CD4-positive, alpha-beta T cell (primary cell): ENCODE measurements around the gene LBHD1. TPM values are rescaled to one million over a fixed set of nuclear protein-coding genes. Genes with fewer than 3 reads are reported as not detected.
"Not testable (repeated sequence)": the region's sequence is repeated elsewhere in the genome, so short reads cannot be mapped to it uniquely, and the experiment has no call there.

ENCODE experiments used
- ATAC-seq: fragments of 200-7000 bp; cut with Tn5 transposase; one replicate; pipeline ENCODE4 v1.10.0; 2022; ENCODE audit warnings: mild to moderate bottlenecking; ENCODE audit not compliant: poor library complexity
- CTCF ChIA-PET: fragments of 350-600 bp; sonication (Branson Sonifier 250); formaldehyde crosslinking; loops from one replicate; lab custom pipeline; 2021; ENCODE audit warnings: antibody characterized with exemption, inconsistent platforms; lab: Charles Lee
- POLR2A ChIA-PET: fragments of 350-600 bp; sonication (Branson Sonifier 250); formaldehyde crosslinking; loops from one replicate; lab custom pipeline; 2021; ENCODE audit warnings: antibody characterized with exemption, inconsistent platforms; lab: Charles Lee
- DNase-seq, 14 experiments: peaks; one replicate each; pipeline ENCODE4 v3.0.0-alpha.2; 2013 to 2020; ENCODE audit warnings: mixed read lengths in 2 of 14
- H3K27ac ChIP-seq, 2 donors: one replicate each; pipeline versions ENCODE4 v1.5.1 to v1.7.0; 2013; ENCODE audit warnings: low read length in 2 of 2, low read depth in 1 of 2, mild to moderate bottlenecking in 1 of 2
- H3K27me3 ChIP-seq, 2 experiments: 1 replicate in 1 of 2; 2 replicates in 1 of 2; pipeline versions ENCODE4 v1.6.1 to v1.7.0; 2013; ENCODE audit warnings: low read length in 2 of 2, control low read depth in 1 of 2, mild to moderate bottlenecking in 1 of 2, moderate library complexity in 1 of 2; ENCODE audit not compliant: insufficient read depth in 2 of 2, control insufficient read depth in 1 of 2
- H3K36me3 ChIP-seq: one replicate; pipeline ENCODE4 v1.6.1; 2013; ENCODE audit warnings: low read length, control low read depth; ENCODE audit not compliant: insufficient read depth
- H3K4me1 ChIP-seq: one replicate; pipeline ENCODE4 v1.6.1; 2013; ENCODE audit warnings: low read length, control low read depth; ENCODE audit not compliant: insufficient read depth
- H3K4me3 ChIP-seq: one replicate; pipeline ENCODE4 v1.5.1; 2013; ENCODE audit warnings: mild to moderate bottlenecking, low read length, moderate library complexity
- H3K9me3 ChIP-seq, 2 experiments: 1 replicate in 1 of 2; 2 replicates in 1 of 2; pipeline versions ENCODE4 v1.6.1 to v1.7.0; 2013; ENCODE audit warnings: low read length in 2 of 2, mild to moderate bottlenecking in 2 of 2, control low read depth in 1 of 2, moderate library complexity in 1 of 2; ENCODE audit not compliant: control insufficient read depth in 1 of 2, insufficient read depth in 1 of 2
- H3K27ac Mint-ChIP-seq: one replicate; pipeline ENCODE4 v1.8.0; 2020; ENCODE audit warnings: mixed read lengths
- H3K27me3 Mint-ChIP-seq: one replicate; pipeline ENCODE4 v1.8.0; 2021; ENCODE audit warnings: mixed read lengths
- H3K36me3 Mint-ChIP-seq: one replicate; pipeline ENCODE4 v1.8.0; 2021; ENCODE audit warnings: low read depth, mixed read lengths
- H3K4me1 Mint-ChIP-seq: one replicate; pipeline ENCODE4 v1.8.0; 2021; ENCODE audit warnings: low read depth, mixed read lengths
- H3K4me3 Mint-ChIP-seq: one replicate; pipeline ENCODE4 v1.8.0; 2020; ENCODE audit warnings: mild to moderate bottlenecking, mixed read lengths
- H3K9me3 Mint-ChIP-seq: one replicate; pipeline ENCODE4 v1.8.0; 2020; ENCODE audit warnings: mixed read lengths
- CTCF ChIP-seq: fragments of 200-600 bp; IDR thresholded peaks from one replicate; pipeline ENCODE4 v1.8.0; 2022; ENCODE audit warnings: antibody characterized with exemption, mild to moderate bottlenecking
- intact Hi-C, 2 experiments: fragments of 100-400 bp; cut with DNase I in 1 of 2; cut with micrococcal nuclease in 1 of 2; formaldehyde crosslinking; loops; one replicate each; pipeline versions ENCODE4 v1.15.1 to v1.9.0; 2023 to 2025; cut with DNase I, micrococcal nuclease
- total RNA-seq, 174 experiments: library from RNA in 2 of 174; stranded (reverse) in 2 of 174; gene quantifications; one replicate each; pipeline ENCODE4 v1.2.3 and lab custom pipeline; 2021 to 2026

LBHD1 gene
- total RNA-seq, 2 experiments from 2014 or later, result 10.4 to 10.5 TPM

- Mint-ChIP-seq H3K9me3 (no peaks in the 10 kb centered on the region), H3K4me1 (peaks cover 27% of the 10 kb centered on the region), H3K4me3 (peak overlapping the region; percentile 95), H3K27me3 (no peaks in the 10 kb centered on the region), H3K36me3 (peaks cover 57% of the 10 kb centered on the region), H3K27ac (peak overlapping the region; percentile 89)
- Histone ChIP-seq H3K9me3 (no peaks in the 10 kb centered on the region), H3K4me3 (peak overlapping the region; percentile 69), H3K36me3 (peaks cover 28% of the 10 kb centered on the region), H3K27ac (peak overlapping the region; percentile 86 to 88), H3K4me1 (peaks cover 37% of the 10 kb centered on the region), H3K27me3 (no peaks in the 10 kb centered on the region)
- TF ChIP-seq CTCF, result no peak
- DNase-seq, result no peak
- intact Hi-C loops, result loop anchor here in 1 of 2 experiments (5.0 kb wide), 1 partner anchor 51 kb away; the partner anchor contains the start of genes LBHD1 and UQCC3
- ChIA-PET POLR2A (interaction anchor here (0.9 to 6.0 kb wide), 20 partner anchors 9 to 219 kb away, joined by 3 to 80 read pairs (median 13); partner anchors contain the start of genes C11orf98, CSKMT, EEF1G and EML3), CTCF (interaction anchor here (1.0 to 3.6 kb wide), 6 partner anchors 8 to 165 kb away, joined by 3 to 10 read pairs (median 5); partner anchors contain the start of genes C11orf98, CSKMT, LBHD1 and ROM1)
- no peak for ATAC-seq
Measured at GRCh38 chr11:62621027-62621566, 51.0 kb downstream of the LBHD1 start.

- H3K9me3 Mint-ChIP-seq, DNase-seq, H3K4me3 ChIP-seq, H3K9me3 ChIP-seq, H3K27me3 Mint-ChIP-seq, ATAC-seq, H3K27me3 ChIP-seq, H3K27ac Mint-ChIP-seq, intact Hi-C loops, H3K27ac ChIP-seq, H3K4me3 Mint-ChIP-seq, CTCF ChIA-PET: not testable (repeated sequence)
- Histone ChIP-seq H3K36me3 (peaks cover 33% of the 10 kb centered on the region), H3K4me1 (peaks cover 46% of the 10 kb centered on the region)
- Mint-ChIP-seq H3K4me1 (peaks cover 36% of the 10 kb centered on the region), H3K36me3 (peaks cover 49% of the 10 kb centered on the region)
- POLR2A ChIA-PET, result interaction anchor here (0.6 kb wide), 1 partner anchor 48 kb away, joined by 3 read pairs; the partner anchor contains the start of genes C11orf98 and CSKMT
Measured at GRCh38 chr11:62616957-62617356, 55.1 kb downstream of the LBHD1 start.

- Mint-ChIP-seq H3K4me1 (peaks cover 38% of the 10 kb centered on the region), H3K9me3 (no peaks in the 10 kb centered on the region), H3K36me3 (peaks cover 42% of the 10 kb centered on the region), H3K27ac (no peak overlapping the region), H3K27me3 (no peaks in the 10 kb centered on the region), H3K4me3 (no peak overlapping the region)
- POLR2A ChIA-PET, result no interaction called here
- no peak overlapping the region for H3K27ac ChIP-seq
- no peak overlapping the region for H3K4me3 ChIP-seq
- H3K9me3 ChIP-seq, result no peaks in the 10 kb centered on the region
- H3K4me1 ChIP-seq, result peaks cover 50% of the 10 kb centered on the region
- intact Hi-C loops, result no loop called here
- ATAC-seq, result no peak
- CTCF ChIA-PET, result no interaction called here
- DNase-seq, result no peak
- peaks cover 40% of the 10 kb centered on the region for H3K36me3 ChIP-seq
- H3K27me3 ChIP-seq, result no peaks in the 10 kb centered on the region
- TF ChIP-seq CTCF, result no peak
Measured at GRCh38 chr11:62615521-62615920, 56.5 kb downstream of the LBHD1 start.
